ENCODE measurements around the gene OR1E2.

The OR1E2 gene

DNA sequence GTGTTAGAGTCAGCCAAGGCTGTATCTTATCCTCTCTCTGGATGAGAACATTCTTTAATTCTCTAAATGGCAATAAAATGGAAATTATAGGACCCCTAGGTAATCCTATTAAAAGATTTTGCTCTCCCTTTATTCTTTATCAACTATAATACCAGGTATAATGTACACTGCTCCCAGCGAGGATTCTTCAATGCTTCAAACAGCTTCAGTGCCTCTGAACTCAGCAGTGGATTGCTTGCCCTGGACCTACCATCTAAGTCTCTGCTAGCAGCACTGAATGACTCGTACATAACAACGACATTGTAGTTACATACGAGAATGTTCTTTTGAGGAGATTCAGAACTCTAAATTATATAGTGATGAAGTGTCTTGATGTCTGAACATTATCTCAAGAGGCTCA, 43.9 kb downstream of the OR1E2 start:
- TF ChIP-seq, protein P1, sequence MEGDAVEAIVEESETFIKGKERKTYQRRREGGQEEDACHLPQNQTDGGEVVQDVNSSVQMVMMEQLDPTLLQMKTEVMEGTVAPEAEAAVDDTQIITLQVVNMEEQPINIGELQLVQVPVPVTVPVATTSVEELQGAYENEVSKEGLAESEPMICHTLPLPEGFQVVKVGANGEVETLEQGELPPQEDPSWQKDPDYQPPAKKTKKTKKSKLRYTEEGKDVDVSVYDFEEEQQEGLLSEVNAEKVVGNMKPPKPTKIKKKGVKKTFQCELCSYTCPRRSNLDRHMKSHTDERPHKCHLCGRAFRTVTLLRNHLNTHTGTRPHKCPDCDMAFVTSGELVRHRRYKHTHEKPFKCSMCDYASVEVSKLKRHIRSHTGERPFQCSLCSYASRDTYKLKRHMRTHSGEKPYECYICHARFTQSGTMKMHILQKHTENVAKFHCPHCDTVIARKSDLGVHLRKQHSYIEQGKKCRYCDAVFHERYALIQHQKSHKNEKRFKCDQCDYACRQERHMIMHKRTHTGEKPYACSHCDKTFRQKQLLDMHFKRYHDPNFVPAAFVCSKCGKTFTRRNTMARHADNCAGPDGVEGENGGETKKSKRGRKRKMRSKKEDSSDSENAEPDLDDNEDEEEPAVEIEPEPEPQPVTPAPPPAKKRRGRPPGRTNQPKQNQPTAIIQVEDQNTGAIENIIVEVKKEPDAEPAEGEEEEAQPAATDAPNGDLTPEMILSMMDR (IDR thresholded peaks at IDR 0.05; ENCODE audit: low read depth, low read length): no peak
- DNase-seq (ENCODE audit: extremely low read depth, low read depth): no peak

DNA sequence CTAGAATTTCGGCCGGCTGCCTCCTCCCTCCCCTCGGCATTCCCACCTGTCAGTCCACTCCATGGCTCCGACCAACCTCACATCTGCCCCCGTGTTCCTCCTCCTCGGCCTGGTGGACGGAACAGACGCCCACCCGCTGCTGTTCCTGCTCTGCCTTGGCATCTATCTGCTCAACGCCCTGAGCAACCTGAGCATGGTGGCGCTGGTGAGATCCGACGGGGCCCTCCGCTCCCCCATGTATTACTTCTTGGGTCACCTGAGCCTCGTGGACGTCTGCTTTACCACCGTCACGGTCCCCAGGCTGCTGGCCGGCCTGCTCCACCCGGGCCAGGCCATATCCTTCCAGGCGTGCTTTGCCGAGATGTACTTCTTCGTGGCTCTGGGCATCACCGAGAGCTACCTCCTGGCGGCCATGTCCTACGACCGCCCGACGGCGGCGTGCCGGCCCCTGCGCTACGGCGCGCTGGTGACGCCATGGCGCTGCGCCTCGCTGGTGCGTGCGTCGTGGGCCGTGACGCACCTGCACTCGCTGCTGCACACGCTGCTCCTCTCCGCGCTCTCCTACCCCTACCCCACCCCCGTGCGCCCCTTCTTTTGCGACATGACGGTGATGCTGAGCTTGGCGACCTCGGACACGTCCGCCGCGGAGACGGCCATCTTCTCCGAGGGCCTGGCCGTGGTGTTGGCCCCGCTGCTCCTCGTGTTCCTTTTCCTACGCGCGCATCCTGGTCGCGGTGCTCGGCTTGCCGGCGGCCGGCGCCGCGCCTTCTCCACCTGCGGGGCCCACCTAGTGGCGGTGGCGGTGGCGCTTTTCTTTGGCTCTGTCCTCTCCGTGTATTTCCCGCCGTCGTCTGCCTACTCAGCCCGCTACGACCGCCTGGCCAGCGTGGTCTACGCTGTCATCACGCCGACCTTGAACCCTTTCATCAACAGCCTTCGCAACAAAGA, 47.5 kb downstream of the OR1E2 start, which contains the start of gene OR3A2:
OR3A2 (minus strand) TSS at position 440 of the 948 bp plus-strand sequence.
- TF ChIP-seq, protein P1 (IDR thresholded peaks at IDR 0.05; ENCODE audit: low read depth, low read length): no peak
- DNase-seq (ENCODE audit: extremely low read depth, low read depth): no peak
